GM12891 (cell line): ENCODE results near the gene ACOT6.

Source experiments
- PAX5 ChIP-seq: IDR thresholded peaks from 2 replicates; pipeline ENCODE4 v1.6.1; 2011; ENCODE audit warnings: low read length, moderate library complexity, mild to moderate bottlenecking; ENCODE audit not compliant: insufficient read depth, severe bottlenecking
- POLR2A ChIP-seq: IDR thresholded peaks from 2 replicates; pipeline ENCODE4 v1.6.1; 2011; ENCODE audit warnings: low read depth, low read length, control low read depth
- POLR2AphosphoS5 ChIP-seq: IDR thresholded peaks from 2 replicates; pipeline ENCODE4 v1.6.1; 2011; ENCODE audit warnings: low read depth, low read length, control low read depth
- SPI1 ChIP-seq: IDR thresholded peaks from 2 replicates; pipeline ENCODE4 v1.6.1; 2011; ENCODE audit warnings: low read depth, low read length, control low read depth
- TAF1 ChIP-seq: IDR thresholded peaks from 2 replicates; pipeline ENCODE4 v1.6.1; 2011; ENCODE audit warnings: low read depth, low read length, control low read depth

DNA sequence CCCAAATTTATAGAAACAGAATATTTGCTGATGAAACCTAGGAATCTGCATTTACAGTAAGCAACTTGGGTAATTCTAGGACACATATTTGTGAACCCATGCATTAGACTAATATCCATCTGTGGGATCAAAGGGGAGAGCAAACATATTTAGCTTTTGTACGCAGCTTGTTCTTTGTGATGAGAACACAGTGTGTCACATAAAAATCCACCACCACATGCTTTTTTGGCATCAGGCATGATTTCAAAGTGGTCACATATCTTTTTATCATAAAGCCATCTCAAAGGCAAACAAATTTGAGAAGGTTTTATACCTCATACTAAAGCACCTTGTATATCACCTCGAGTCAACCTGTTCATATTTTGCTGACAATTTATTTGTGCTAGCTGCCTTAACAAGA, 48.2 kb downstream of the ACOT6 start:
- TF ChIP-seq POLR2A (no peak), POLR2AphosphoS5 (no peak), TAF1 (no peak), SPI1 (no peak), PAX5 (no peak)
